Measurements from ENCODE around the gene SUN2.

SUN2 gene

DNA sequence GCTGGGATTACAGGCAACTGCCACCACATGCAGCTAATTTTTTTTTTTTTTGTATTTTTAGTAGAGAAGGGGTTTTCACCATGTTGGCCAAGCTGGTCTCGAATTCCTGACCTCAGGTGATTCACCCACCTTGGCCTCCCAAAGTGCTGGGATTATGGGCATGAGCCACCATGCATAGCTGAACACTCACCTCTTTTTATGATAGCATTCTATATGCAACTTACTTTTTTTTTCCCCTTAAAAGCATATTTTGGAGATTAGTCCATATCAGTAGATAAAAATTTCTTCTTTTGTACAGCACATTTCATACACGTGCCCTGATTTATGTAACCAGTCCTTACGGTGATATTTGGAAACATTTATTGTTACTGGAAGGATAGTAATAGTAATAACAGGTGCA, 35.4 kb downstream of the SUN2 start:
- in situ Hi-C loops (cut with MboI; ENCODE audit: low sequenced_read_pairs), result no loop called here

DNA sequence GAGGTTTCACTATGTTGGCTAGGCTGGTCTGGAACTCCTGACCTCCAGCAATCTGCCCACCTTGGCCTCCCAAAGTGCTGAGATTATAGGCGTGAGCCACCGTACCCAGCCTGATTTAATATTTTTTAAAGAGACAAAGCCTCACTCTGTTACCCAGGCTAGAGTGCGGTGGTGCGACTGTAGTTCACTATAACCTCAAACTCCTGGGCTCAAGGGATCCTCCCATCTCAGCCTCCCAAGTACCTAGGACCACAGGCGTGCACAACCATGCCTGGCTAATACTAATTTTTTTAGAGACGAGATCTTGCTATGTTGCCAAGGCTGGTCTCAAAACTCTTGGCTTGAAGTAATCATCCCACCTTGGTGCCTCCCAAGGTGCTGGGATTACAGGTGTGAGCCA, 36.6 kb downstream of the SUN2 start:
- in situ Hi-C loops (cut with MboI; ENCODE audit: low sequenced_read_pairs), result no loop called here

DNA sequence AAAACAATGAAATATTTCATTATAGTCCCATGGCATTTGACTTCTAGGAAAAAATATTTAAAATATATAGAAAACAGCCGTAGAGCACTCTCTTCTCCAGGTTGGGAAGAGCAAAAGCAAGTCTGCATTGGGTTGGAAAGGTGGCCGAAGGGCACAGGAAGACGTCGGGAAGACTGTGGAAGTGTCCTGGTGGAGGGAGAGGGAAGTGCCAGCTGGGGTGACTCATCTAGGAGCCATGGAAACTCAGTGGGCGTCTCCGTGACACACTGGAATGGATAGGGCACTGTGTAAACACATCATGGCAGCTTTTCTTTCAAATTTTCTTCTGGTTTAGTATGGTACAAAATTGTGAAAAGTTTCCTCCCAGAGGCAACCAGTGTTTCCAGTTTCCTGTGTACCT, 37.4 kb downstream of the SUN2 start:
- in situ Hi-C loops (cut with MboI; ENCODE audit: low sequenced_read_pairs), result no loop called here

DNA sequence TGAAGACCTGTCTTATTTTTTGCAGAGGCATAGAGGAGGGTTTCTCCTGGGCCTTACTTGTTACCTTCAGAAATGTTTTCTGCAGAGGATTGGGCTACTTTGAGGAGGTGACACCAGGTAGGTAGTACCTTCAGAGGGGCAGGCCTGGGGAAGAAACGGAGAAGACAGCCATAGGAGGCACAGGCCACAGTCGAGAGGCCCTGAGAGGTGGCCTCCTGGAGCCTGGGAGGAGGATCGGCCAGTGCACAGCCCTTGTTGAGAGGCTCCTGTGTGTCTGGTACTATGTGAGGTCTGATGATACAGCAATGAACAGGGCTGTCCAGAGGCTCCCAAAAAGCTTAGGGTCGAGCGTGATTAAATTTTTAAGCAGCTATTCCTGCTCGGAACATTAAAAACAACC, 38.6 kb downstream of the SUN2 start:
- in situ Hi-C loops (cut with MboI; ENCODE audit: low sequenced_read_pairs), result no loop called here

DNA sequence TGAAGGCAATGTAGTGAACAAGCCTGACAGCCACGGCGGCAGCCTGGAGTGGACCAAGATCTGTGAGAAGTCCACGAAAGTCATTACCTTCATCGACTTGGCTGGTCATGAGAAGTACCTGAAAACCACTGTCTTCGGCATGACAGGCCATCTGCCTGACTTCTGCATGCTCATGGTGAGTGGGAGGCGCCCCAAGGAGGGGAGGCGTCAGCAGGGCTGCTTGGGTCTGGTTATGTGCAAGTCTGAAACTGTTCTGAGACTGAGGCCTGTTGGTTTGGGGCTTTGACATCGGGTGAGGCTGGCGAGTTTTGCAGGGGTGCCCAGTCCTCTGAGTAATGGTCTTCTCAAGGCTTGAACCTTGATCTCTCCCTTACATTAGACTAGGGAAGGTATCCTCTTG, 39.0 kb downstream of the SUN2 start:
- in situ Hi-C loops (cut with MboI; ENCODE audit: low sequenced_read_pairs), result no loop called here

DNA sequence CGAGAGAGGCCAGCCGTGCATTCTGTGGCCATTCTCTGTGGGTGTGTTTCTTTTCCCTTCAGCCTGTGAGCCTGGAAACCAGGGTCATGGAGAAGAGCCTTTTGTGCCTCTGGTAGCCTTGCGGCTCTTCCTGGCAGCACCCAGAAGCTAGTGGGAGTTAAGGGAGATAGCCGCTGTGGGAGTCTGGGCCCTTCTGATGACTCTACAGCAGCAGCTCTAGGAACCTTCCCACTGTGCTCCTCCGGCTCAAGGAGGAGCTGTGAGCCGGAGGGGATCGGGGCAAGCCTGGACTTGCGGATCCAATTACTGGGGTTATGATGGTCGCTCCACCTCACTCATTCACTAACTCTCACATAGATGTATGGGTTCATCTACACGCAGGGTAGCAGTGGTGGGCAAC, 39.5 kb downstream of the SUN2 start:
- in situ Hi-C loops (cut with MboI; ENCODE audit: low sequenced_read_pairs), result no loop called here

DNA sequence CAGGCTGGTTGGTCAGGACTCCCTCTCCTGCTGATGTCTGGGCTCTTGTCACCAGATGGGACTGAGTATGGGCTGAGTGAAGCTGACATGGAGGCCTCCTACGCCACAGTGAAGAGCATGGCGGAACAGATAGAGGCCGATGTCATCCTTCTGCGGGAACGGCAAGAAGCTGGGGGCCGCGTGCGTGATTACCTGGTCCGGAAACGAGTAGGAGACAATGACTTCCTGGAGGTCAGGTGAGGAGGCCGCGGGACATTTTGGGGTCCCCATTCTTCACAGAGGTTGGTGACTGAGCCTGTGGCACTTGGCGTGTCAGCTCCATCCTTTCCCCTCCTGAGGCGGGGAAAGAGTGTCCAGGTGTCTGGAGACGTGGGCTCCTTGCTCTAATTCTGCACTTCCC, 39.9 kb downstream of the SUN2 start:
- in situ Hi-C loops (cut with MboI; ENCODE audit: low sequenced_read_pairs), result no loop called here

DNA sequence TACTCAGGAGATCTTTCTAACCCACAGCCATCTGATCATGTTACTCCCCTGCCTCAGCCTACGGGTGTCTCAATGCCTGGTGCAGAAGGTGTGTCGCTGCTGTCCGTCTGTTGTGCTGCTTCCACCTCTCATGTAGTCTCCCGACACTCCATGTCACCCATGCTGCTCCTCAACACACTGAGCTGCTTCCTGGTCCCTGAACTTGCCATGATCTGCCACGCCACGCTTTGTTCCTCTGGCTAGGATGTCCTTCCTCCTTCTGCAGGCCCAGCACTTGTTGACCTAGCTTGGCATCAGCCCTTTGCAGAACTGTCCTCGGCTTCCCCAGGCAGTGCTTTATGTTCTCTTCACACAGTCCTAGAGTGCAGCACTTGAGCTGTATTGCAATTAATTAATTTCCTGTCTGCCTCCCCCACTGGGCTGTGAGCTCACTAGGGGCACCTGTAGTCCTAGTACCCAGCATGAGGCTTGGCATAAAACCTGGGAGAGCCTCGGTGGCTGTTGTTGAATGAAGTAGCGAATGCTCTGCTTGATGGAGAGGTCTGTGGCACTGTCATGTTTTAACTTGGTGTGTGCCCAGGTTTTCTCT, 40.5 kb downstream of the SUN2 start:
- in situ Hi-C loops (cut with MboI; ENCODE audit: low sequenced_read_pairs), result no loop called here

DNA sequence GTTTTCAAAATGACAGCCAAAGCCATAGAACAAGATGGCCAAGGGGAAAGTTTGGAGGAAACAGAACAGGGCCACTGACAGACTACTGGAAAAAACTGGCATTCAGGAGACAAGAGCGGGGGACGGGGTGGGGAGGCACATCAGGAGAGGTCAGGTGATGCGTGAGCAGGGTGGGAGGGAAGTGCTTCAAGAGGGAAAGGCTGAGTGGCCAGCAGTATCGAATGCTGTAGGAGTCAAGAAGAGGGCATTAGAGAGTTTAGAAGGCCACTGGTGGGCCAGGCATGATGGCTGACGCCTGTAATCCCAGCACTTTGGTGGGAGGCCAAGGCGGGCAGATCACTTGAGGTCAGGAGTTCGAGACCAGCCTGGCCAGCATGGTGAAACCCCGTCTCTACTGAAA, 41.9 kb downstream of the SUN2 start:
- in situ Hi-C loops (cut with MboI; ENCODE audit: low sequenced_read_pairs), result no loop called here

DNA sequence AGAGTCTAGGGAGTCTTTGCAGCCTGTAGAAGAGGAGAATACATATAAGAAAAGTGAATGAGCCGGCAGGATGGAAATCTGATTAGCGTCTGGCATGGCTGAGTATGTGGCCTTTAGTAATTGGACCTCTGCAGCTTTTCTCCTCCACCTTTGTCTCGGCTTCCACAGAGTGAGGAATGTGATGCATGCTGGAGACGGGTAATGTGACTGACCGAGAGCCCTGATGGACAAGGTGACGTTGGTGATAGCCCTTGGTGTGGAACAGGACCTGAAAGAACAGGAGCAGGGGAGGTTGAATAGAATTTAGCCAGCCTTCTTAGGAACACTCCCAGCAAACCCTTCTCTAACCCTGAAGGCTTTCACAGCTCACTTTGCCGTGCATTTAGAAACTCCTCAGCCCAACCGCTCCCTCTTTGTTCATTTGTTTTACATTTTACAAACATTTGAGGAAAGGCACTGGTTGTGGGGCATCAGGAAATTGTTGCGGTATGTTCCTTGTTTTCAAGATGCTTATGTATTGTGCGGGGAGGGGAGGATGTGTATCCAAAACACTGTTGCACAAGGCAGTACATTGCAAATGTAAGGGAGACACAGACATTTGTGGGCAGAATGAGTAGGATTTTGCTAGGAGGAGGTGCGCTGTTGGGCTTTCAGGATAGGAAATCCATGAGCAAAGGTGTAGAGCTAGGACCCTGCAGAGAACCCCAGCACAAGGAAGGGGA, 43.2 kb downstream of the SUN2 start:
- in situ Hi-C loops (cut with MboI; ENCODE audit: low sequenced_read_pairs), result no loop called here

DNA sequence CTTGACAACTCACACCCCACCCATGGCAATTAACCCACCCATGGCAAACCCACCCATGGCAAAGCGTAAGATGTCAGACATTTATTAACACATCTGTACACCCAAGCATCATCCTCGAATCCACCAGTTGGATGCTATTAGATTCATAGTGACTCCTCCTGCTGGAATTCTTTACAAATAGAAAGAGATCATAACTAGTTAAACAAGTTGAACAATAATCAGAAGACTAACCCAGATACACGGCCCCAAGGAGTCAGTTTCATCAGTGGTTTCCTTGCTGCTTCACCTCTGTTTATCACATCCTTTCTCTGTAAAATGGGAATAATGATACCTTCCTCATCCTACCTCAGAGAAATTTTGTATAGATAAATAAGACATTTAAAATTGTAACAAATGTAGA, 44.9 kb downstream of the SUN2 start:
- in situ Hi-C loops (cut with MboI; ENCODE audit: low sequenced_read_pairs), result no loop called here

DNA sequence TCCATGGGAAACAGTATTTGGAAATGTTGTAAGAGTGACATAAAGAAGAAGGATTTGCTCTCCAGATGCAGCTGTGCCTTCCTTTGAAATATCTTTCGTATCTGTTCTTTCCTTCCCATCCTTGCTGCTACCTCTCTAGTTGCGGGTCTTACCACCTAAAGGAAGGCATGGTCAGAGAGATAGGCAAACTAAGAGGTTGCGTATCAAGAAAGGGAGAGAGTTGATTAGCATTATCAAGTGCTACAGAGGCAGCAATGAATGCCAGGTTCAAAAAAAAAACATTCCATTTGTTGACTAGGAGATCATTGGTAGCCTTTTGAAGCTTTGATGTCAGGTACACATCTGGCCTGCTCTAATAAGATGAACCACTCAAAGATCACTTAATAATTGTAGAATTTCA, 45.4 kb downstream of the SUN2 start:
- in situ Hi-C loops (cut with MboI; ENCODE audit: low sequenced_read_pairs), result no loop called here

DNA sequence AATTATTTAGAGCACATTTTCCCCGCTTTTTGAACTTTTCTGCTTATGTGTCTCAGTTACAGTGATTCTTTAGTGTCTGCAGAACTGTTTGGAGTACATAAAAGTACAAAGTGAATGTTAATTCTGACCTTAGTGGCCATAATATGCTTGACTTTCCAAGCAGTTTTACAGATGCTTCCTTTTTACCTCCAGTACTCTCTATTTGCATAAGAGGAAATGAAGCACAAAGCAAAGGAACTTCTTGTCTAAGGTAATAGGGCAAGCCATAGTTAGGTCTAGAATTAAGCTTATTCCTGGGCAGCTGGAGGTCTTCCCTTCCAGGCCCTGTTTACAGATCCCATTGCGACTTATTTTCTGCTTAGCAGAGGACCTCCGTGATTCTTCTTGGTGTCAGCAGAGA, 46.5 kb downstream of the SUN2 start:
- in situ Hi-C loops (cut with MboI; ENCODE audit: low sequenced_read_pairs), result no loop called here

DNA sequence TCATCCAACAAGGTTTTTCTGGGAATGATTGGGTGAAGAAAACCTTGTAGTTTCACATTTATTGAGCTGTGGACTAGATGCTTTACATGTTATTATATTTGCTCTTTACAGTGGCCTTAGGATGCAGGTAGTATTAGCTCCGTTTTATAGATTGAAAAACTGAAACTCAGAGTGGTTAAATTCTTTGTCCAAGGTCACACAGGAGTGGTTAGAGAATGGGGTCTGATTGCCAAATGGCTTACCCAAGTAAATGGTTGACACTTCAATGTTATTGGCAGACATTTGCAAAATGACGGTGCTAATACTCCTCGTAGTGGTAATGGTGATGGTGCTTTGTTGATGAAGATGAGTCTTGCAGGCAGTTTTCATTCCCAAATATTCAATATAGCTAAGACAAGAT, 47.8 kb downstream of the SUN2 start:
- in situ Hi-C loops (cut with MboI; ENCODE audit: low sequenced_read_pairs), result no loop called here

DNA sequence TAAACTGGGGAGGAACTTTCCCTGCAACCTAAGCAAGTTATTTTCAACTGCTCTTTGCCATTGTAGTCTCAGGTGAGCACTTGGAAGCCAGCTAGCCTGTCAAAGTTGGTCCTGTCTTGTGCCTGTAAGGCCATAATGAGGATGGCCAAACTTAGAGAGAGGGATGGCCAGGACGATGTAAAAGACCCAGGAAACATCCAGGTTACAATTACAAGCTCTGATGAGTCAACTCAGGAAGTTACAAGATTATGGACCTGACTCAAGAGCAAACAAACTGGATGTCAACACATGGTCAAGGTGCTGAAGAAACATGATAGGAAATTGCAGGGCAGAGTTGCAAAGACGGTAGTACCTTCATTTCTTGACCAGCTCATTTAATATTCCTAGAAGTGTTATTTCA, 48.5 kb downstream of the SUN2 start:
- in situ Hi-C loops (cut with MboI; ENCODE audit: low sequenced_read_pairs), result no loop called here

DNA sequence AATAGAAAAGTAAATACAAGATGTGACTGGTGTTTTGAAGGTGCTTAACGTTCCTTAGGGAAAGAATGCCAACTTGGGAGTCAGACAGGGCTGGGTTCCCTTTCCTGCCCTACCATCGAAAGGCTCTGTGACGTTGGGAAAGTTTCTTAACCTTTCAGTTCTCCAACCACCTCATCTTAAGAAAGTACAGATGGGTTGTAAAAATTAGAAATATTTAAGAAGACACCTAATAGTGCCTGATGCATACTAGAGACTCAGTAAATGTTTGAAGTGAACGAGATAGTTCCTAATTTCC, 49.0 kb downstream of the SUN2 start:
- in situ Hi-C loops (cut with MboI; ENCODE audit: low sequenced_read_pairs), result no loop called here

DNA sequence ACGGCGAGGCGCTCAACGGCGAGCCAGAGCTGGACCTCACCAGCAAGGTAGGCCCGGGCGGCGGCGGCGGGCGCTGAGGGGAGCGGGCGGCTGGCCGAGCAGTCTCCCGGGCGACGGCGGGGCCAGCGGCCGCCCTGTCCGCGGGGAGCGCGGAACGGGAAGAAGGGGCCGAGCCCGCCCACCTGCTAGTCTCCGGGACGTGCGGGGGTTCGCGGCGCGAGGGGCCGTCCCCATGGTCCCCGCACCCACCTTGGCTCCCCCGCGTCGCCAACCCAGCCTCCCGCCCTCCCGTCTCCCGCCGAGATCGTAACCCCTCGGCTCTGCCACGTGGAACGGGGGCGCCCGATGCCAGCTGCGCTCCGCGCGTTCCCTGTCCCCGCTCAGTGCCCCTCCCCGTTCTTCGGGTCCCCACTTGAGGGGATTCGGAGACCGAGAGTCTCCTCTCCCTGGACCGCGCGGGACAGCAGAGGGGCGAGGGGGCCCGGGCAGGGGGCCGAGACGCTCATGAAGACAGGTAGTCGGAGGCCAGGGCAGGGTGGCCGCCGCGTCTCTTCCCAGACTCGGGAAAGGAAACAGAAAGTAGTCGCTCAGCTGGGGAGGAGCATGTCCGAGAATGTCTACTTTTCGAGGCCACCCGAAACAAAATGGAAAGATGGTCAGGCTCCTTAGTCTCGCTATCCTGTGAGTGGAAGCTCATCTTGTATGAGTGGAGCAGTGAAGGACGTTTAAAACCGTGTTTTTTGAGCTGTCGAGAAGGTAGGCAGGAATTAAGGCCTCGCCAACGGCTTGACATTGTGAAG, 49.5 kb downstream of the SUN2 start:
- in situ Hi-C loops (cut with MboI; ENCODE audit: low sequenced_read_pairs), result no loop called here

DNA sequence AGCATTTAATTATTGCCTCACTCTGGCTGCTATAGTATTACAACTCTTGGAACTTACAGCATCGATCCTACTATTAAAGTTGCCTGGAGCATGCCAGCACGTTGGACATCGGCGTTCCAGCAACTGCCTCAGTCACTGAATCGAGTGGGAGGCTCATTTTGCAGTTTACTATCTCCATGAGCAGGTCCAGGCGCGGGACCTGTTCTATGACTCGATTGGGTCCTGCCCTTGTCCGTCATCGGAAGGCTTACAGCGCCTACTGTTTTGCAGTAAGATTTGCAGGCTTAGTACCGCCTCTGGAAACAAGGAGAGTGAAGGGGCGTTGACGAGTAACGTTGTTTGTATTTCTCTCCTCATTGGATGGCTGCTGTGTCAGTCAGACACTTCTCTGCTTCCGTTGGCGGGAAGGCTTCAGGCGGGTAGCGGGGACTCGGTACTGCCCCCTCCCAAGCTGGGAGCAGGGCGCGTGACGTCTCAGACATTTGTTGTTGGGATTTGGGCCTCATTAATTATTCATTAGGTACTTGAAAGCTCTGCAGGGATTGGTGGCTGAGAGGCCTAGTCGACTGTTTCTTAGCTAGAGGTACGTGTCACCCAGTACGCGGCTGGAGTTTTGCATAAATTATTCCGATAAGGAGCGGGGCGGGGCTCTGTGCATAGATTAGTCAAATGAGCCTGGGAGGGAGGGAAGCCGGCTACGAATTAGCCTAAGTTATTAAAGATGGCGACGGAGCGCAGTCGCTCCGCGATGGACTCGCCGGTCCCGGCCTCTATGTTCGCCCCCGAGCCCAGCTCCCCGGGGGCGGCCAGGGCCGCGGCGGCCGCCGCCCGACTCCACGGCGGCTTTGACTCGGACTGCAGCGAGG, 50.3 kb downstream of the SUN2 start, which contains the start of gene GTPBP1:
GTPBP1 (plus strand) TSS at position 710 of the 866 bp plus-strand sequence; CDS start at position 722, 12 bp downstream.
- in situ Hi-C loops (cut with MboI; ENCODE audit: low sequenced_read_pairs), result no loop called here

DNA sequence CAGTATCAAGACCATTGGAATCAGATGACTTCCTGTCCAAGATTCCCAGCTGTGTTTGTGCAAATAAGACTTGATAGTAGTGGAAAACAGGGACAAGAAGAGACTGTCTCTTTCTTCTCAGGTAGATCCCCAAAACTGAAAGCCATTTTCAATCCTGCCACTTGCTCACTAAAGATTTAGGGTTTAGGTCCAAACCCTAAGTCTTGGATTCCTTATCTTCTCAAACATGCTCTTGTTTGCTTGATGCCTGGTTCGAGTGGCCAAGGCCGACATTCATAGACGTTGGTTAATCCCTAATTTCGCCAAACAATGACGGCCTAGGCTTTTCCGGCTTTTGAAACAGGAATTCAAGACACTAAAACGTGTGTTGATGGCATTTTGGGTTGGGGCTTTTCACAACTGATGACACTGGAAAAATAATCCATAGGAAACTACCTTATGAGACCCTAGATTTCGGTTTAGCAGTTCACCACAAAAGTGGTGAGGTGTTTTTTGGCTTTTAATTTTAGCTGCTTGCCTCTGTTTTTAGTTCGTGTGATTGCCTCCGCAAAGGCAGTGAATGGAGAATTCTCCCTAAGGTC, 51.1 kb downstream of the SUN2 start:
- in situ Hi-C loops (cut with MboI; ENCODE audit: low sequenced_read_pairs), result no loop called here

DNA sequence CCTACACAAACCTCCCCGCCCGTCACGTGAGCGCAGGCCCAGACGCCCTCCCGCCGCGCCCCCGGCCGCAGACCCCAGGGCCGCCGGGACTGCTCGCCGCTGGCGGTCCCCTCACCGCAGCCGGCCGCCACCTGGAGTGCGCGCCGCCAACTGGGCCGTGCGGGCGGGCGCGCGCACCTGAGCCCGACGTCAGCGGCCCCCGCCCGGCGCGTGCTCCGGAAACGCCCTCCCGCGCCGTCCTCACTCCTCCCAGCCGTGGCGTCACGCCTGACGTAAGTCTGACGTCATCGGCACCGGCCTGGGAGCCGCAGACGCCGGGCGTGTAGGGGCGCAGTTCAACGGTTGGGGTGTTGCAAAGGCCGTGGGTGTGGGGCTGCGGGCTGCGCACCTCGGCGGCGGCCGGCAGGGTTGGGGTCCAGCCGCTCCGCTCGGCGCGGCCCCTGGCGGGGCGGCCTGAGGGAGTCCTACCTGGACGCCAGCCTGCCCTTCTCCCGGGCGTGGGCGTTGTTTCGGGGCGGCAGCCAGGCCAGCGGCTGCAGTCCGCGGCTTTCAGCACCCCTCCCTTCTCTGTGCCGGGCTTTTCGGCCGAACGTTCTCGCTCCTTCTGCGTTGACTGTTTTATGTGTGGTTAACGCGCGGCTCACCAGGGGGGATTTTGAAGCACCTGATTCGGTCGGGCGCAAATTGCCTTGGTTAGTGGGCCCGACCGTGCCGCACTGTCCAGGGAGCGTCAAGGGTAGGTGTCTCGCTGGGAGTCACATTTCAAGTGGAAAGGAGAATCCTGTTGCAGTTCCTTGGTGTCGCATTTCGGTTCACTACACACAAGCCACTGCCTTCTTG, 54.8 kb downstream of the SUN2 start, which contains the start of gene JOSD1:
JOSD1 (minus strand) TSS at position 155 of the 840 bp plus-strand sequence. CDS start 956 bp downstream, outside the sequence.
- in situ Hi-C loops (cut with MboI; ENCODE audit: low sequenced_read_pairs), result no loop called here

All from HL-60/S4 treated with phorbol 12-myristate 13-acetate at 8.2 ng/mL for 4 days and 3 days (cell line).